Measurements from ENCODE around the gene ACBD6. TPM values are rescaled to one million over a fixed set of nuclear protein-coding genes. Genes with fewer than 3 reads are reported as not detected.

ACBD6 gene
- total RNA-seq, 1 experiment from 2014 or later, result 74.0 TPM

DNA sequence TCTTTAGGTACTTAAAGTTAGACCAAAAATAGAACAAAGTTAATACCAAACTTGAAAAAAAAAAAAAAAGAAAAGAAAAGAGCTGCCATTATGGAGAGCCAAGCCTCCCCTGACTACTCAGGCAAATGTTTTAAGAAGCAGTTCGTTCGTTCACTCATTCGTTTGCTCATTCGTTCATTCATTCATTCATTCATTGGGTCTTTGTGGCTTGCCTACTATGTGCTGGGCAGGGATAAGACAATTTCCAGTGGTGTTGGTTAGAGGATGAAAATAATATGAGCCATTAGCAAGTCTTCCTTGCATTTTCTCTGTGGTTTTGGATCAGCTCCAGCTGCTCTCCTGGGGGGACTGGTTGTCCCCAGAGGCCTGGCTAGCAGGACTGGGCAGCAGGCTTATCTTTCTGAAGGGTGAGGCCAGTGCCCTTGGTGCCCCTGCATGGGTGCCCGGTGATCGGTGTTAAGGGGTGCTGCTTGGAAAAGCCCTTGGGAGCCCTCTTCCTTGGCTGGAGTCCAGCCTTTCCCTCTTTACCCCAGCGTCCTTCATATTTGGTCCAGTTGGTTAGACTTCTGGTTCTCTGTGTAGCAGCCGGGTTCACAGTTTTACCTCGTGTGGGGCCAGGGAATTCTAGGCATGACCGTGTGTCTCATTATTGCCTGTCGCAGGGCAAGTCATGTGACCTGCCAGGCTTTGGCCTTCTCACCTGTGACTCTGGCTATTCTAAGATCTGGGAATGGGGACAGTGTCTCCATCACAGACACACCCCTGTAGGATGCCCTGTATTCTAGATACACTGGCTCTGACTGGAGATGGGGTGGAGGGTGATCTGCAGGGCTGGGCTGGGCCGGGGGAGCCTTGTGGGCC is 239.5 kb downstream of the ACBD6 start:
- Histone ChIP-seq H3K4me3 (ENCODE audit: low read length) (no peak overlapping the region), H3K9me3 (ENCODE audit: low read length) (no peaks in the 10 kb centered on the region)

DNA sequence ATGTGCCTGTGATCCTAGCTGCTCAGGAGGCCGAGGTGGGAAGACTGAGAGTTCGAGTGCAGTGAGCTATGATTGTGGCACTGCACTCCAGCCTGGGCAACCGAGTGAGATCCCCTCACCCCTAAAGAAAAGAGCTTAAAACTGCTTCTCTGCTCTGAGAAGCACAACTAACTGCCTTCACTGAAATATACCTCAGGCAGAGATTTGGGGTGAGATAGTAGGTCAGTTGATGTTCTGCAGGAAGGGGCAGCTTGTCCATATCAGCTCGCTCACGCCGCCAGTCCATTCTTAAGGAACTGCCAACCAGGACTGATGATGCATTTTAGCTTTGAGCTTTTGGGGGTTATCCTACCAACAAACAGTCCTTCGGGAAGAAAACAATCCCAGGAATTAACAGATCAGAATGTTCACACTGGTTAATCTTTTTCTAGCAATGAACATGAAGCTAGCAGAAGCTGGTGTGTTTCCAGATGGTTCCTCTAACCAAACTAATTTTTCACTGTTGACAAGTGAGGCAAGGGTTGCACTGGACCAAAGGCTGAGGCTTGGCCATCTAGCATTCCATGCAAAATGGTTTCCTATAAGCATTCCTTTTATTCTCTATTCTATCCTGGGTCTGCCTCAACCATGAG is 240.7 kb downstream of the ACBD6 start:
- H3K9me2 ChIP-seq (replicated peaks; ENCODE audit: insufficient read depth, low read length), result no peaks in the 10 kb centered on the region
- H3K9ac ChIP-seq (ENCODE audit: low read length), result no peak overlapping the region
- H3K27me3 ChIP-seq (ENCODE audit: low read length), result no peaks in the 10 kb centered on the region
- H3K79me2 ChIP-seq (ENCODE audit: low read length), result no peaks in the 10 kb centered on the region
- H2AFZ ChIP-seq (ENCODE audit: low read length), result no peak overlapping the region
- H3K36me3 ChIP-seq (ENCODE audit: insufficient read depth, low read length), result no peaks in the 10 kb centered on the region
- no peak overlapping the region for H3K27ac ChIP-seq (ENCODE audit: low read length)
- H3K4me2 ChIP-seq (ENCODE audit: low read depth, low read length, poor library complexity, severe bottlenecking), result no peak overlapping the region
- H4K20me1 ChIP-seq (ENCODE audit: insufficient read depth, low read depth, low read length), result no peaks in the 10 kb centered on the region; the same call in 1 of the 2 replicates
- no peaks in the 10 kb centered on the region for H3K9me3 ChIP-seq (ENCODE audit: low read length)
- H3K4me1 ChIP-seq (ENCODE audit: low read length), result no peaks in the 10 kb centered on the region
- H3K4me3 ChIP-seq (ENCODE audit: low read length), result no peak overlapping the region
- no peak for DNase-seq

More for the DNA sequence above, 239.5 kb downstream of the ACBD6 start:
- no peaks in the 10 kb centered on the region for H3K4me1 ChIP-seq (ENCODE audit: low read length)
- H3K9ac ChIP-seq (ENCODE audit: low read length), result no peak overlapping the region
- no peaks in the 10 kb centered on the region for H3K36me3 ChIP-seq (ENCODE audit: insufficient read depth, low read length)
- H2AFZ ChIP-seq (ENCODE audit: low read length), result no peak overlapping the region
- no peak for DNase-seq
- no peaks in the 10 kb centered on the region; the same call in 1 of the 2 replicates for H4K20me1 ChIP-seq (ENCODE audit: insufficient read depth, low read depth, low read length)
- no peaks in the 10 kb centered on the region for H3K79me2 ChIP-seq (ENCODE audit: low read length)
- no peak overlapping the region for H3K4me2 ChIP-seq (ENCODE audit: low read depth, low read length, poor library complexity, severe bottlenecking)
- H3K27ac ChIP-seq (ENCODE audit: low read length), result no peak overlapping the region
- no peaks in the 10 kb centered on the region for H3K9me2 ChIP-seq (replicated peaks; ENCODE audit: insufficient read depth, low read length)
- H3K27me3 ChIP-seq (ENCODE audit: low read length), result no peaks in the 10 kb centered on the region

DNA sequence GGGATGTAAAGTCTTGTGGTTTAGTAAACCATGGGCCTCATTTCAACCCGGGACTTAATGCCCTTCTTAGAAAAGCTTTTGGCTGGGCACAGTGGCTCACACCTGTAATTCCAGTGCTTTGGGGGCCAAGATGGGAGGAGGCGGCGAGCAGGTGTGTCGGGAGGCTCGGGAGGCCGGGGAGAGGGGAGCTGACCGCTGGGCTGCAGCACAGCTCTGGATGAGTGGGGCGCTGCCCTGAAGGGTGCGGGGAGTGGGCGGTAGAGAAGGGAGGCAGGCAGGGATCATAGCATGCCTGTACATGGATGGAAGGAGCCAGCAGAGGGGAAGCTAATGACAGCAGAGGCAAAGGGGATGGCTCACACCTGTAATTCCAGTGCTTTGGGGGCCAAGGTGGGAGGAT is 241.3 kb downstream of the ACBD6 start:
- H3K79me2 ChIP-seq (ENCODE audit: low read length), result no peaks in the 10 kb centered on the region
- H3K4me1 ChIP-seq (ENCODE audit: low read length), result no peaks in the 10 kb centered on the region
- no peak overlapping the region for H3K4me3 ChIP-seq (ENCODE audit: low read length)
- no peaks in the 10 kb centered on the region for H3K27me3 ChIP-seq (ENCODE audit: low read length)
- H3K9me2 ChIP-seq (replicated peaks; ENCODE audit: insufficient read depth, low read length), result no peaks in the 10 kb centered on the region
- DNase-seq, result no peak
- H3K9me3 ChIP-seq (ENCODE audit: low read length), result no peaks in the 10 kb centered on the region
- no peak overlapping the region for H3K27ac ChIP-seq (ENCODE audit: low read length)
- H4K20me1 ChIP-seq (ENCODE audit: insufficient read depth, low read depth, low read length), result no peaks in the 10 kb centered on the region; the same call in 1 of the 2 replicates
- H2AFZ ChIP-seq (ENCODE audit: low read length), result no peak overlapping the region
- no peak overlapping the region for H3K9ac ChIP-seq (ENCODE audit: low read length)
- H3K36me3 ChIP-seq (ENCODE audit: insufficient read depth, low read length), result no peaks in the 10 kb centered on the region
- no peak overlapping the region for H3K4me2 ChIP-seq (ENCODE audit: low read depth, low read length, poor library complexity, severe bottlenecking)

DNA sequence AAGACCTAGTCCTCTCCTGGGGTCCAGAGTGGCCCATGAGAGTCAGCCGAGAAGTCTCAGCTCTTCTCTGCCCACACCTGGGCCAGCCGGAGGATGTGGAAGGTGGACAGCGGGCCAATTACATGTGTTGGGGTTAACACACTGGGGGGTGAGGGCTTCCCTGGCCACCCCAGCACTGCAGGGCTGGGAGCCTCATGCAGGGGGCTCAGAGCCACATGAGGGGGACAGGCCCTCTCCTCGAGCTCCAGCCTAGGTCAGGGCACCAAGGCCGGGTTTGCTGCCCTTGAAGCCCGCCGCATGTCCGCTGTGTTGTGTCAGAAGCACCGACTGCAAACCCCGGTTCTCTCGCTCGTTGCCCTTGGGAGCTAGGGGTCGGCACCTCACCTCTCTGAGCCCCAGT is 241.8 kb downstream of the ACBD6 start:
- Histone ChIP-seq H3K27me3 (ENCODE audit: low read length) (no peaks in the 10 kb centered on the region), H3K9me3 (ENCODE audit: low read length) (no peaks in the 10 kb centered on the region), H3K36me3 (ENCODE audit: insufficient read depth, low read length) (no peaks in the 10 kb centered on the region), H2AFZ (ENCODE audit: low read length) (no peak overlapping the region), H3K9me2 (replicated peaks; ENCODE audit: insufficient read depth, low read length) (no peaks in the 10 kb centered on the region), H3K4me2 (ENCODE audit: low read depth, low read length, poor library complexity, severe bottlenecking) (no peak overlapping the region), H4K20me1 (ENCODE audit: insufficient read depth, low read depth, low read length) (no peaks in the 10 kb centered on the region; the same call in 1 of the 2 replicates), H3K27ac (ENCODE audit: low read length) (no peak overlapping the region), H3K4me3 (ENCODE audit: low read length) (no peak overlapping the region), H3K4me1 (ENCODE audit: low read length) (peaks cover 4% of the 10 kb centered on the region), H3K9ac (ENCODE audit: low read length) (no peak overlapping the region), H3K79me2 (ENCODE audit: low read length) (no peaks in the 10 kb centered on the region)
- no peak for DNase-seq

DNA sequence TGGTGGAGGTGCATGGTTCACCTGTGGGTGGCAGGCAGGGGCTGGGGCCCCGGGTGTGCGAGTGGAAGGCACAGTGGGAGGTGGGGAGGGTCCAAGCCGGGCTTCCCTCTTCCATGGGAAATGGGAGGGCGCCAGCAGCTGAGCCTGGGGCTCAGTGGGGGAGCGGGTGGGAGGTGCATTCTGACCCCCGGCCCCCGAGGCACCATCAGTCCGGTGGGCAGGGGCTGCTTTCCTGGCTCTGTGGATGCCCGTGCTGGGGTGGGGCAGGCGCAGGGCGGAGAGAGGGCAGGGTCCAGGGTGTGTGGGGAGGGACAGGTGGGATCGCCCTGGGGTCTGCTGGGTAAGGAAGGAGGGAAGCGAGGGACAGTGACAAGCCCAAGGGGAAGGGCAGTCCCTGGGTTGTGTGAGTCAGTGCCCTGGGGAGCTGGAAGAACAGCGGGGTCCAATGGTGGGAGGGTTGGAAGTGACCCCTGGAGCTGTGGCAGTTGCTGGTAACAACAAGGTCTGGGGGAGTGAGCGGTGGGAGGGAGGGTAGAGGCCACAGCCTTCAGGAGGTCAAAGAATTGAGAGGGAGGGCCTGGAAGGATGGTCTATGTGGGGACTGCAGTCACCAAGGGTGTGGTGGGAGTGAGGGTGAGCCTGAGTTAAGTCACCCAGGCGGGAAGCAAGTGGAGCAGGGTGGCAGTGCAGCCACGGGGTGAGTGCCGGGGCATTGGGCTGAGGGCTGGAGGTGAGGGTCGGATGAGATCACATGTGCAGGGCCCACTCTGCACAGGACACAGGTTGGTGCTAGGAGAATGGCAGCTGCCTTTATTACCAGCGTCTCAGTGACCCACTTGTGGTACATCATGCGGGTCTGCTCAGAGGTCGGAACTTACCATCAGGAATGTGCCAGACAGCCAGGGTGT is 242.7 kb downstream of the ACBD6 start:
- H3K36me3 ChIP-seq (ENCODE audit: insufficient read depth, low read length), result no peaks in the 10 kb centered on the region
- peaks cover 9% of the 10 kb centered on the region for H3K4me1 ChIP-seq (ENCODE audit: low read length)
- DNase-seq, result no peak
- H3K9me3 ChIP-seq (ENCODE audit: low read length), result no peaks in the 10 kb centered on the region
- H3K79me2 ChIP-seq (ENCODE audit: low read length), result no peaks in the 10 kb centered on the region
- H3K27ac ChIP-seq (ENCODE audit: low read length), result no peak overlapping the region
- H3K4me3 ChIP-seq (ENCODE audit: low read length), result no peak overlapping the region
- no peaks in the 10 kb centered on the region for H3K27me3 ChIP-seq (ENCODE audit: low read length)
- no peak overlapping the region for H2AFZ ChIP-seq (ENCODE audit: low read length)
- H4K20me1 ChIP-seq (ENCODE audit: insufficient read depth, low read depth, low read length), result no peaks in the 10 kb centered on the region; the same call in 1 of the 2 replicates
- H3K9ac ChIP-seq (ENCODE audit: low read length), result no peak overlapping the region
- no peaks in the 10 kb centered on the region for H3K9me2 ChIP-seq (replicated peaks; ENCODE audit: insufficient read depth, low read length)
- H3K4me2 ChIP-seq (ENCODE audit: low read depth, low read length, poor library complexity, severe bottlenecking), result no peak overlapping the region

DNA sequence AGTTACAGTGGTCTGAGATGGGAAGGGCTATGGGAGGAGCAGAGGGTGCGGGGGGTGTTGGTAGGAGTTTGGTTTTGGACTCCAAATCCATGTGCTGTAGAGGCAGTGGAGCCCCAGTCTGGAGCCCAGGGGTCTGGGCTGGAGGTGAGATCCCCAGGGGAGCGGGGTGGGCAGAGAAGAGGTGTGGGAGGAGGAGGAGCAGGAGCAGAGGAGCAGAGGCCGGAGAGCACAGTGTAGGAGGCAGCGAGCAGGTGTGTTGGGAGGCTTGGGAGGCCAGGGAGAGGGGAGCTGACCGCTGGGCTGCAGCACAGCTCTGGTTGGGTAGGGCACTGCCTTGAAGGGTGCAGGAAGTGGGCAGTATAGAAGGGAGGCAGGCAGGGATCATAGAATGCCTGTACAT is 243.4 kb downstream of the ACBD6 start:
- Histone ChIP-seq H3K27me3 (ENCODE audit: low read length) (no peaks in the 10 kb centered on the region), H3K4me3 (ENCODE audit: low read length) (no peak overlapping the region)

DNA sequence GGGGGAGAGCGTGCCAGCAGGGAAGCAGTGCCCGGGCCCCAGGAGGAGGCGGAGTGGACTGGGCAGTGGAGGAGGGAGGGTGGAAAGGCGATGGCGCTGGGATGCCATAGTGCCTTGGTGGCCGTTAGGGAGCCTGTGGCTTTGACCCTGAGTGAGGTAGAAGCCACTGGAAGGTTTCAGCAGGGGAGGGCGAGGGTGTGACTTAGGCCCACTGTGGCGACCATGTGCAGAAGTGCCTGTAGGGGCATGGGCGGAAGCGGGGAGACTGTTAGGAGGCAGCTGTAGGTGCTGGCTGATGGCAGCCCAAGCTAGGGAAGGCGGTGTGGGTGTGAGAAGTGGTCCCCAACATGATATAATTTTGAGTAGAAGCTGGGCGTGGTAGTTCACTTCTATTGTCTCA is 244.1 kb downstream of the ACBD6 start:
- Histone ChIP-seq H3K79me2 (ENCODE audit: low read length) (no peaks in the 10 kb centered on the region), H3K36me3 (ENCODE audit: insufficient read depth, low read length) (no peaks in the 10 kb centered on the region), H3K27me3 (ENCODE audit: low read length) (no peaks in the 10 kb centered on the region), H3K4me3 (ENCODE audit: low read length) (no peak overlapping the region), H3K27ac (ENCODE audit: low read length) (no peak overlapping the region), H4K20me1 (ENCODE audit: insufficient read depth, low read depth, low read length) (no peaks in the 10 kb centered on the region; the same call in 1 of the 2 replicates), H3K9me3 (ENCODE audit: low read length) (no peaks in the 10 kb centered on the region), H2AFZ (ENCODE audit: low read length) (no peak overlapping the region), H3K4me1 (ENCODE audit: low read length) (peaks cover 9% of the 10 kb centered on the region), H3K4me2 (ENCODE audit: low read depth, low read length, poor library complexity, severe bottlenecking) (no peak overlapping the region), H3K9me2 (replicated peaks; ENCODE audit: insufficient read depth, low read length) (no peaks in the 10 kb centered on the region), H3K9ac (ENCODE audit: low read length) (no peak overlapping the region)
- DNase-seq, result no peak

More for the DNA sequence above, 243.4 kb downstream of the ACBD6 start:
- Histone ChIP-seq H3K4me1 (ENCODE audit: low read length) (peaks cover 9% of the 10 kb centered on the region), H3K36me3 (ENCODE audit: insufficient read depth, low read length) (no peaks in the 10 kb centered on the region), H3K79me2 (ENCODE audit: low read length) (no peaks in the 10 kb centered on the region), H3K27ac (ENCODE audit: low read length) (no peak overlapping the region), H3K4me2 (ENCODE audit: low read depth, low read length, poor library complexity, severe bottlenecking) (no peak overlapping the region), H3K9ac (ENCODE audit: low read length) (no peak overlapping the region), H4K20me1 (ENCODE audit: insufficient read depth, low read depth, low read length) (no peaks in the 10 kb centered on the region; the same call in 1 of the 2 replicates), H2AFZ (ENCODE audit: low read length) (no peak overlapping the region), H3K9me2 (replicated peaks; ENCODE audit: insufficient read depth, low read length) (no peaks in the 10 kb centered on the region), H3K9me3 (ENCODE audit: low read length) (no peaks in the 10 kb centered on the region)
- DNase-seq, result no peak

Measured in Karpas-422 (cell line).